22Rv1 (cell line): ENCODE results near the gene ARID3A.

Experiments
- CTCF ChIP-seq: fragments of 450-650 bp; IDR thresholded peaks from 2 replicates; pipeline ENCODE4 v1.5.1; 2017; ENCODE audit warnings: mild to moderate bottlenecking
- ZFX ChIP-seq: fragments of 450-650 bp; IDR thresholded peaks from 2 replicates; pipeline ENCODE4 v1.6.1; 2017; ENCODE audit warnings: antibody characterized with exemption, borderline replicate concordance

GRCh38 chr19:938233-938923 lies 12.5 kb downstream of the ARID3A start:
- TF ChIP-seq CTCF: no peak
- TF ChIP-seq ZFX: no peak
